IPS-NIHi11 (cell line): ENCODE data around the gene KRTAP5-9.
"Not testable (repeated sequence)": the region's sequence is repeated elsewhere in the genome, so short reads cannot be mapped to it uniquely, and the experiment has no call there.

Source experiments
- DNase-seq: peaks from one replicate; pipeline ENCODE4 v3.0.0; 2012; ENCODE audit warnings: mixed read lengths, low spot score

Gene KRTAP5-9

DNA sequence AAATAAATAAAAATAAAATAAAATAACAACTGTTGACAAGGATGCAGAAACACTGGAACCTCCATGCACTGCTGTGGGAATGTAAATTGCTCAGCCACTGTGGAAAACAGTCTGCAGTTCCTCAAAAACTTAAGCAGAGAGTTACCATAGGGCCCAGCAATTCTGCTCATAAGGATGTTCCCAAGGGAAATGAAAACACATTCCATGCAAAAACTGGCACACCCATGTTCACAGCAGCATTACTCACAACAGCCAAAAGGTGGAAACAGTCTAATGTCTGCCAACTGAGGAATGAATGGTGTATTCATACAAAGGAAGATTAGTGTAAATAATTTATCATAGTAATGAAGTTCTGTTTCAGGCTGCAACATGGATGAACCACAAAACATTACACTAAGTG, 13.9 kb downstream of the KRTAP5-9 start:
- no peak for DNase-seq

DNA sequence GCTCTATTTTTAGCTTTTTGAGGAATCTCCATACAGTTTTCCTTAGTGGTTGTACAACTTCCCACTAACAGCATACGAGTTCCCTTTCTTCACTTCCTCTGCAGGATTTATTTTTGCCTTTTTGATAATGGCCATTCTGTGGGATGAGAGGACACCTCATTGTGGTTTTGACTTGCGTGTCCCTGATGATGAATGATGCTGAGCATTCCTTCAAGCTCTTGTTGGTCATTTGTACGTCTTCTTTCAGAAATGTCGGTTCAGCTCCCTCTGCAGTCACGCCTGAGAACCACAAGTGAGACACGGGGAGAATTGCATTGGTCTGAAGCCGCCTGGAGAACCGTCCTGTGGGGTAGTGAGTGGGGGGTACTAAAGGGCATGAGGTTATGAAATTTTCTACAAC, 15.2 kb downstream of the KRTAP5-9 start:
- peak; percentile 71 for DNase-seq

GRCh38 chr11:71564430-71564829, 16.2 kb downstream of the KRTAP5-9 start:
- no peak for DNase-seq

DNA sequence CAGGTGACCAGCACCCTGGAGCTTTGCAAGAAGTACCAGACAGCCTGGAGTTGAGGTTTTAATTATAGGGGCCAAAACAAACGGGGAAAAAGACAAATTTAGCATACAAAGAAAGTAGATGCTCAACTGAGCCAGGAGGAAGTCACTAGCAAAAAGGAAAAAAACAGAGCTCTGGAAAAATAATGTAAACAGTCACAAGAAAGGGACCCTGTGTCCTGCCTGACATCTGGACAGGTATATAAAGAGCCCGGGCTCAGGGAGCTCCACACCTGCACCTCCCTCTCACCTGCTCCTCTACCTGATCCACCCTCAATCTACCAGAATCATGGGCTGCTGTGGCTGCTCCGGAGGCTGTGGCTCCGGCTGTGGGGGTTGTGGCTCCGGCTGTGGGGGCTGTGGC, 17.0 kb downstream of the KRTAP5-9 start, which contains the start of gene KRTAP5-10:
Gene KRTAP5-10 (plus strand): TSS at position 301 of the 400 bp plus-strand sequence. CDS start 25 bp downstream, at position 326.
- DNase-seq = no peak

- DNase-seq = no peak
Observed at GRCh38 chr11:71566081-71566620, 17.9 kb downstream of the KRTAP5-9 start.

GRCh38 chr11:71566626-71567599, 18.7 kb downstream of the KRTAP5-9 start:
- not testable (repeated sequence) for DNase-seq

GRCh38 chr11:71567633-71568032, 19.4 kb downstream of the KRTAP5-9 start:
- not testable (repeated sequence) for DNase-seq

DNA sequence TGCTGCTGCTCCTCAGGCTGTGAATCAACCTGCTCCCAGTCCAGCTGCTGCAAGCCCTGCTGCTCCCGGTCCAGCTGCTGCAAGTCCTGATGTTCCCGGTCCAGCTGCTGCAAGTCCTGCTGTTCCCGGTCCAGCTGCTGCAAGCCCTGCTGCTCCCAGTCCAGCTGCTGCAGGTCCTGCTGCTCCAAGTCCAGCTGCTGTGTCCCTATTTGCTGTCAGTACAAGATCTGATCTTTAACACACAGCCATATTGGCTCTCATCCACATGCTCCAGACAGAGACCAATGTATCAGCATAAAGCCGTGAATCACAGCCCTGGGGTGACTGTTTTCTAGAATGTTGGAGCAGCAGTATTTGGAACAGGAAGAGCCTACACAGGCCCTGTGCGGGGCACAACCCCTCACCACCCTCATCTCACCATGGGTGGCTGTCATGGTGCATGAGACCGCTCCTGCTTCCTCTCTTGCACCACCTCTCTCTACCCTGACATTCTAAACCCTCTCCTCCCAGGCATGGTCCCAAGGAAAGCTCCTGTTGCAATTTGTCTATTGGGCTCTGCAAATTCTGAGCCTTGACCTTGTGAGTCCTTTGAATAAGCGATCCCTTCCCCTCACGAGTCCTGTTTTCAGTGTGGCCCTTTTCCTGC, 20.6 kb downstream of the KRTAP5-9 start:
- no peak for DNase-seq

DNA sequence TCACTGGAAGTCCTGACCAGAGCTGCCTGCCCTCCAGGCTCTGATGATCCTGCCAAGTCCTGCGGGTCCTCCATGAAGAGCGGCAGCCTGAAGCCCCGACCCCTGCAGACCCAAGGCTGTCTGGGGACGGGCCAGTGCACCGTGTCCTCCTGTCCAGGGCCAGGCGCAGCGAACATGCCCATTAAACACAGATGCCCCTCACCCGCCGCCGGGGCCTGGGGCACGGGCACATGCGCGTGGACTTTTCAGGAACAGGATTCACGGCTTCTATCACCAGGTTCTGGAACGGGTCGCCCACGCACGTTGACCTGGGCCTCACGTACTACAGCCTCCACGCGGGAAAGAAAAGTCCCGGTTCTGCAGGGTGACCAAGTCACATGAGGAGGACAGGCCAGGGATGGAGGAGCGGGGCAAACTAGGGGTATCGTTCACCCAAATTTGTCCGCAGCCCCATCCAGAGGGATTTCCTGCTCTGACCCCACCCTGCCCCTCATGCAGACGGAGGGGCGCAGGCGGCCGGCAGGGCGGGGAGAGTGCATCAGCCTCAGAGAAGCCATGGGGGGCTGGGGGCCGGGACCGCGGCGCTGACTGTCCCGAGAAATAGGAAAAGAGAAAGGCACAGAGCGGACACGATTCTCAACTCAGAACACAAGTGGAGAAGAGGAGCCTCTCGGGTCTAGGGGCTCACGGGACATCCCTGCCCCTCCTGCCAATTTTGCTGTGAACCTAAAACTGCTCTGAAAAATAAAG, 23.1 kb downstream of the KRTAP5-9 start:
- DNase-seq = not testable (repeated sequence)

DNA sequence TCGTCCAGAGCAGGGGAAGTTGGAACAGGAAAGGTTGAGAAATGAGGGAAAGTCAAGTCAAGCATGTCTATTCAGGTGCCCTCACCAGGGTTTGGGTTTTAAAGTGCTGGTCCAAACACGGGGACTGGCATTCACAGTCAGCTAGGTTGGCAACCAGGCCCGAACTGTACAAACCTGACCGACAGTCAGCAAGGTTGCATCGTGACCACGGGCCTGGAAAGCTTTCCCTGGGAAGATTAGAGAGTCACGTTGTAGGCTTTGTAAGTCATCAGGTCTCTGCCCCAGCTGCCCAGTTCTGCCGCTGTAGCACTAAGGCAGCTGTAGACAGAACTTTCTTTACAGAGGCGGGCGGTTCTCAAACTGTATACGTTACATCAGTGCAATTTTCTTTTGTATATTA, 24.6 kb downstream of the KRTAP5-9 start:
- no peak for DNase-seq

GRCh38 chr11:71574418-71574817, 26.2 kb downstream of the KRTAP5-9 start:
- DNase-seq = no peak

DNA sequence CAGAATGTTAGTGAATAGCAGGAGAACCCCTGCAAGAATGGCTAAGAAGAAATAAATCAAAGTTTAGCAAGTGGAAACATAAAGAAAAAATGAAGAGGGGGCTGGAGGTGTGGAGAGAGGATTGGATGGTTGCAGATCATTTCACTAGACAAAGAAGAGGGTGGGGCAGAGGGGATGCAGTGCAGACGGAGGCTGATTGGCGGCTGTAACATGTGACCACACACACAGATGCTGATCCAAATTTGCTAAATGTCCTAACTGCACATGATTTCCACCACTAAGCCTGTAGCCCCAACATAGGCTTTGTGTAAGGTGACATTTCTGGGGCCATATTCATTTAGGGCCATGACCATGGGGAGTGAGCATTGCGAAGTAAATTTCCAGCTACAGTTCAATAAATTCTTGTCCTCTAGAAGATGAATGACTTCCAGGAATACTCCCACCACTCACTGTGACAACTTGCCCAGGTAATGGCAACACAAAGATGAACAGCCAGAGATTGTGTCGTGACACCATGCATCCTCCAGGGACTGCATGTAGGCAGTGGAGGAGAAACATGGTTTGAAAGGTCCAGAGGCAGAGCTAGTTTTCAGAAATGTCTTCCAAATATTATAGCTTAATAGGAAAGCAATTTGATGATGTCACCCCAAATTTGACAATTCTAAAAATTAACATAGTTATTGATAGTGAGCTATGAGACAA, 27.7 kb downstream of the KRTAP5-9 start:
- no peak for DNase-seq

GRCh38 chr11:71576688-71577465, 28.7 kb downstream of the KRTAP5-9 start:
- DNase-seq = not testable (repeated sequence)

DNA sequence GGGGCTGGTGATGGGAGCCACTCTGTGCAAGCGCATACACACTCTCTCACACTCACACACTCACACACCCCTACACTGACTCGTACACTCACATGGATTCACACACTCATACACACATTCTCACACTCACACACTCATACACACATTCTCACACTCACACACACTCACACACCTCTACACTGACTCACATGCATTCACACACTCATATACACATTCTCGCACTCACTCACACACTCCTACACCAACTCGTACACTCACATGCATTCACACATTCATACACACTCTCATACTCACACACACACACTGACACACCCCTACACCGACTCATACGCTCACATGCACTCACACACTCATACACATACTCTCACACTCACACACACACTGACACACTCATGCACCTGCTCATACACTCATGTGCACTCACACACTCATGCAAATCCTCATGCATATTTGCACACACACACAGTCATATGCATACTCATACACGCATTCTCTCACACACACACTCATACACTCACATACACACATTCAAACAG, 29.3 kb downstream of the KRTAP5-9 start:
- no peak for DNase-seq

DNA sequence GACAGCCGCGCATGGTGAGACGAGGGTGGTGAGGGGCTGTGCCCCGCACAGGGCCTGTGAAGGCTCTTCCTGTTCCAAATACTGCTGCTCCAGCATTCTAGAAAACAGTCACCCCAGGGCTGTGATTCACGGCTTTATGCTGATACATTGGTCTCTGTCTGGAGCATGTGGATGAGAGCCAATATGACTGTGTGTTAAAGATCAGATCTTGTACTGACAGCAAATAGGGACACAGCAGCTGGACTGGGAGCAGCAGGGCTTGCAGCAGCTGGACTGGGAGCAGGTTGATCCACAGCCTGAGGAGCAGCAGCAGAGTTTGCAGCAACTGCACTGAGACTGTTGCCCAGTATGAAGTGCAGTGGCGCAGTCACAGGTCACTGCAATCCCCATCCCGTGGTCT, 31.3 kb downstream of the KRTAP5-9 start:
- not testable (repeated sequence) for DNase-seq

GRCh38 chr11:71580057-71581003, 32.1 kb downstream of the KRTAP5-9 start:
- peak; percentile 75 for DNase-seq

- DNase-seq = no peak
Observed at GRCh38 chr11:71581826-71582225, 33.6 kb downstream of the KRTAP5-9 start.

DNA sequence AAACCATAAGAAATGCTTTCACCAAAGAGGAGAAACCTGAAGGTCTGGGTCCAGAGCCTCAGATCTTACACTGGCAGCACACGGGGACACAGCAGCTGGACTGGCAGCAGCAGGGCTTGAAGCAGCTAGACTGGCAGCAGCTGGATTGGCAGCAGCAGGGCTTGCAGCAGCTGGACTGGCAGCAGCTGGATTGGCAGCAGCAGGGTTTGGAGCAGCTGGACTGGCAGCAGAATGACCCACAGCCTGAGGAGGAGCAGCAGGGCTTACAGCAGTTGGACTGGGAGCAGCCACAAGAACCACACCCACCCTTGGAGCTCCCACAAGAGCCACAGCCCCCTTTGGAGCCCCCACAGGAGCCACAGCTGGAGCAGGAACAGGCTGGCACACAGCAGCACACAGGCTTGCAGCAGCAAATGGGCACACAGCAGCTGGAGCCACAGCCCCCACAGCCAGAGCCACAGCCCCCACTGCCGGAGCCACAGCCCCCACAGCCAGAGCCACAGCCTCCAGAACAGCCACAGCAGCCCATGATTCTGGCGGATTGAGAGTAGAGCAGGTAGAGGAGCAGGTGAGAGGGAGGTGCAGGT, 34.2 kb downstream of the KRTAP5-9 start, which contains the start of gene KRTAP5-11:
Gene KRTAP5-11 (minus strand): TSS at position 567 of the 587 bp plus-strand sequence. CDS start 38 bp downstream, at position 529.
- DNase-seq = no peak

- DNase-seq = not testable (repeated sequence)
Observed at GRCh38 chr11:71582969-71583368, 34.7 kb downstream of the KRTAP5-9 start.
